K562 (cell line): ENCODE data around the gene TMEM163. TPM values are rescaled to one million over a fixed set of nuclear protein-coding genes. Genes with fewer than 3 reads are reported as not detected.

Experiments used
- ATAC-seq: fragments of 200-7000 bp; cut with Tn5 transposase; 3 replicates; pipeline ENCODE4 v1.9.1; 2020; ENCODE audit warnings: moderate library complexity
- BruUV-seq: library from RNA; stranded (reverse); fragments of 400-500 nt; replicated peaks from 2 replicates; lab custom pipeline; 2021; lab: Mats Ljungman, UMichigan
- CTCF ChIA-PET: fragments of 300-600 bp; formaldehyde crosslinking; extraction: SDS; loops from one replicate; lab custom pipeline; 2021; ENCODE audit warnings: low intra/inter-chr PET ratio; lab: Yijun Ruan, JAX
- POLR2A ChIA-PET: fragments of 300-600, 350-650 bp; sonication (Branson Sonifier 250); formaldehyde crosslinking; extraction: SDS; loops from one replicate; lab custom pipeline; 2021; ENCODE audit warnings: antibody characterized with exemption, inconsistent platforms; lab: Yijun Ruan, JAX
- DNase-seq, 4 experiments: peaks; one replicate each; pipeline versions ENCODE4 v3.0.0 to v3.0.0-alpha.2; 2011 to 2018; ENCODE audit warnings: low spot score in 3 of 4, mixed read lengths in 3 of 4; ENCODE audit errors: extremely low read depth in 1 of 4
- FAIRE-seq: peaks from 2 replicates; lab custom pipeline; 2011; peaks lifted over from hg19 to GRCh38; lab: Jason Lieb, UNC
- H2AFZ ChIP-seq: 2 replicates; pipeline ENCODE4 v1.6.0; 2011; ENCODE audit warnings: low read depth, low read length, control low read depth, inconsistent platforms
- H3K27ac ChIP-seq: fragments of 200-600 bp; 3 replicates; pipeline ENCODE4 v1.8.0; 2011; ENCODE audit warnings: low read depth, mild to moderate bottlenecking, control low read depth, inconsistent platforms, low read length, moderate library complexity, mixed read lengths; ENCODE audit errors: extremely low read depth
- H3K27me3 ChIP-seq, 2 experiments: fragments of 300-600 bp in 1 of 2; 2 replicates in 1 of 2; 3 replicates in 1 of 2; pipeline versions ENCODE4 v1.6.0 to v1.8.0; 2011; ENCODE audit warnings: inconsistent platforms in 2 of 2, low read length in 2 of 2, mild to moderate bottlenecking in 1 of 2, mixed read lengths in 1 of 2, moderate library complexity in 1 of 2; ENCODE audit not compliant: control insufficient read depth in 2 of 2, insufficient read depth in 2 of 2
- H3K36me3 ChIP-seq: fragments of 300-600 bp; 3 replicates; pipeline ENCODE4 v1.8.0; 2011; ENCODE audit warnings: mild to moderate bottlenecking, low read length, inconsistent platforms; ENCODE audit not compliant: control insufficient read depth, insufficient read depth
- H3K4me1 ChIP-seq, 2 experiments: fragments of 200-600 bp in 1 of 2; replicated peaks in 1 of 2; 2 replicates in 1 of 2; 3 replicates in 1 of 2; pipeline versions ENCODE4 v1.5.1 to v1.8.0; 2011; ENCODE audit warnings: inconsistent platforms in 2 of 2, low read length in 2 of 2, mild to moderate bottlenecking in 1 of 2, mixed read lengths in 1 of 2, moderate library complexity in 1 of 2; ENCODE audit not compliant: control insufficient read depth in 2 of 2, insufficient read depth in 2 of 2
- H3K4me2 ChIP-seq: 2 replicates; pipeline ENCODE4 v1.6.1; 2011; ENCODE audit warnings: low read length, control low read depth, inconsistent platforms, mixed read lengths; ENCODE audit not compliant: insufficient read depth
- H3K4me3 ChIP-seq: fragments of 200-600 bp; sonication (generic), shearing (Covaris generic); 2 replicates; pipeline ENCODE4 v1.5.1; 2016; ENCODE audit warnings: control low read depth, inconsistent platforms
- H3K79me2 ChIP-seq: fragments of 200-600 bp; 3 replicates; pipeline ENCODE4 v1.8.0; 2011; ENCODE audit warnings: low read length, inconsistent platforms; ENCODE audit not compliant: control insufficient read depth, insufficient read depth
- H3K9ac ChIP-seq, 2 experiments: 2 replicates each; pipeline versions ENCODE4 v1.6.0 to v1.6.1; 2011; ENCODE audit warnings: low read depth in 2 of 2, low read length in 2 of 2, control low read depth in 1 of 2, inconsistent platforms in 1 of 2, mild to moderate bottlenecking in 1 of 2, mixed read lengths in 1 of 2; ENCODE audit not compliant: insufficient read depth in 1 of 2
- H3K9me1 ChIP-seq: one replicate; pipeline ENCODE4 v1.6.0; 2011; ENCODE audit warnings: inconsistent platforms, mild to moderate bottlenecking, low read length, moderate library complexity; ENCODE audit not compliant: control insufficient read depth, insufficient read depth
- H3K9me3 ChIP-seq: replicated peaks from 2 replicates; pipeline ENCODE4 v1.5.1; 2011; ENCODE audit warnings: low read depth, low read length, inconsistent platforms; ENCODE audit not compliant: control insufficient read depth, insufficient read depth
- H4K20me1 ChIP-seq: replicated peaks from 2 replicates; pipeline ENCODE4 v1.6.1; 2011; ENCODE audit warnings: low read length, inconsistent platforms, mixed read lengths; ENCODE audit not compliant: control insufficient read depth, insufficient read depth
- ETV6 ChIP-seq, 3 experiments: fragments of 150-350 bp in 1 of 3; sonication (generic) in 1 of 3; formaldehyde crosslinking in 1 of 3; IDR thresholded peaks; 2 replicates each; pipeline versions ENCODE4 v1.6.1 to v1.8.0; 2014 to 2022; ENCODE audit warnings: borderline replicate concordance in 2 of 3, low read depth in 2 of 3, antibody characterized with exemption in 1 of 3, low read length in 1 of 3, mild to moderate bottlenecking in 1 of 3, missing genetic modification reagents in 1 of 3
- TEAD1 ChIP-seq, 2 experiments: fragments of 450-650 bp in 1 of 2; sonication (generic) in 1 of 2; formaldehyde crosslinking; IDR thresholded peaks; 2 replicates each; pipeline versions ENCODE4 v1.4.0 to v1.8.0; 2020 to 2022; ENCODE audit warnings: mild to moderate bottlenecking in 2 of 2, missing genetic modification reagents in 1 of 2
- THAP12 ChIP-seq: fragments of 250-450 bp; sonication (Bioruptor Pico); IDR thresholded peaks from 2 replicates; pipeline ENCODE4 v1.9.0; 2021; ENCODE audit warnings: mild to moderate bottlenecking, inconsistent platforms
- WGBS: fragments of 100-300 bp; shearing (Covaris generic); methylation state at CpG from one replicate; pipeline ENCODE4 v1.1.6; 2016; ENCODE audit warnings: low coverage, mixed read lengths; ENCODE audit not compliant: insufficient coverage; ENCODE audit errors: missing lambda C conversion rate; 5-methylcytosine and 5-hydroxymethylcytosine counted together
- in situ Hi-C: fragments of 300-500 bp; cut with MboI; formaldehyde crosslinking; loops from 4 replicates; pipeline ENCODE4 v1.15.0; 2018; ENCODE audit warnings: inconsistent platforms, mixed read lengths
- intact Hi-C: fragments of 100-400 bp; cut with micrococcal nuclease; formaldehyde crosslinking; loops from 2 replicates; pipeline ENCODE4 v1.14.2; 2022
- polyA plus RNA-seq, 8 experiments: library from polyadenylated mRNA; depleted of rRNA in 4 of 8; stranded (reverse) in 5 of 8; unstranded in 3 of 8; fragments of >200 nt; fragmentation: Nextera tagmentation in 2 of 8; fragmentation: Illumina TruSeq in 1 of 8; extraction: Ambion mirVana in 2 of 8; extraction: Trizol in 1 of 8; gene quantifications; 2 replicates each; pipeline versions ENCODE4 v1.2.1 to v1.2.3, GENCODE V29; 2011 to 2014; ENCODE audit warnings: inconsistent platforms in 1 of 8, missing spikeins in 1 of 8
- total RNA-seq, 7 experiments: library from RNA; depleted of rRNA in 6 of 7; stranded (reverse); fragments of >200 nt in 6 of 7; fragmentation: Illumina TruSeq in 2 of 7; extraction: Trizol in 2 of 7; gene quantifications; 2 replicates each; pipeline versions ENCODE4 v1.2.1 to v1.2.3, GENCODE V29; 2011 to 2021; ENCODE audit warnings: low replicate concordance in 1 of 7

TMEM163 gene
- total and polyA plus RNA-seq, 9 of the 15 experiments (the other 6 are each of a cell fraction or from before 2014, with no cell fraction given), result 0.04 to 0.68 (median 0.16) TPM; not detected in 3

GRCh38 chr2:134670955-134671354 lies 47.8 kb downstream of the TMEM163 start:
- H3K27me3 ChIP-seq, result peaks cover 0 to 3% of the 10 kb centered on the region in 2 experiments; a peak in 2 of 5 replicates
- ChIA-PET POLR2A (interaction anchor here (1.1 kb wide), 1 partner anchor 45 kb away, joined by 3 read pairs; no protein-coding TSS in a partner anchor), CTCF (no interaction called here)
- no peak overlapping the region for H3K4me2 ChIP-seq
- DNase-seq (no peak), ATAC-seq (no peak), FAIRE-seq (no peak)
- in situ Hi-C loops (no loop called here), intact Hi-C loops (no loop called here)
- H2AFZ ChIP-seq, result no peak overlapping the region
- no TSS peak for BruUV-seq
- H3K27ac ChIP-seq, result no peak overlapping the region
- H3K4me3 ChIP-seq, result no peak overlapping the region
- H3K4me1 ChIP-seq, result no peaks in the 10 kb centered on the region
- H3K9ac ChIP-seq, result no peak overlapping the region
- no peak for TF ChIP-seq ETV6 (IDR thresholded peaks at IDR 0.05; ENCODE audit: borderline replicate concordance in 1 of 2, low read depth in 2 of 2, low read length in 1 of 2)
- no peak for TF ChIP-seq ETV6 (CRISPR knock-in tag; IDR thresholded peaks at IDR 0.05; ENCODE audit: borderline replicate concordance)
- TF ChIP-seq TEAD1 (CRISPR knock-in tag; IDR thresholded peaks at IDR 0.05), result no peak
- TF ChIP-seq THAP12 (CRISPR knock-in tag), result no peak
- H3K9me1 ChIP-seq, result no peaks in the 10 kb centered on the region
- no peaks in the 10 kb centered on the region for H3K79me2 ChIP-seq
- H3K9me3 ChIP-seq, result no peaks in the 10 kb centered on the region
- WGBS, result 0% methylated on average over 4 of the region's 4 CpGs
- H4K20me1 ChIP-seq, result no peaks in the 10 kb centered on the region
- H3K36me3 ChIP-seq, result no peaks in the 10 kb centered on the region
